ENCODE data around the gene OSBPL10.

DNA sequence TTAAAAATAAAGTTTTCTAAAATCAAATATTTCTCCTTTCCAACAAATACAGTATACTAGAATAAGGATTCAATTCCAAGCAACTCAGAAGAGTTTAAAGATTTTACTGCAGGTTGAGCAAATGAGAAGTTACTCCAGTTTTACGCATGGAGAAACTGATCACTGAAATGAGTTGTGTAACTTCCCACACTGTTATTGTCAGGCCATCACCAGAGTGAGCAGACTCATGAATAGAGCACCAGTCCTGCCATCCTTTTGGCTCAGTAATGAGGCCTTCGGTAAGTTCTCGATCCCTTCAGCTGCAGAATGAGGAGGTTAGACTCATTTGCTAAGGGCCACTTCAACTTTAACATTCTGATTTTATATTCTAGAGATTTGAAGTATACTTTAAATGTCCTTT, 48.1 kb downstream of the OSBPL10 start:
- TF ChIP-seq, protein P1, sequence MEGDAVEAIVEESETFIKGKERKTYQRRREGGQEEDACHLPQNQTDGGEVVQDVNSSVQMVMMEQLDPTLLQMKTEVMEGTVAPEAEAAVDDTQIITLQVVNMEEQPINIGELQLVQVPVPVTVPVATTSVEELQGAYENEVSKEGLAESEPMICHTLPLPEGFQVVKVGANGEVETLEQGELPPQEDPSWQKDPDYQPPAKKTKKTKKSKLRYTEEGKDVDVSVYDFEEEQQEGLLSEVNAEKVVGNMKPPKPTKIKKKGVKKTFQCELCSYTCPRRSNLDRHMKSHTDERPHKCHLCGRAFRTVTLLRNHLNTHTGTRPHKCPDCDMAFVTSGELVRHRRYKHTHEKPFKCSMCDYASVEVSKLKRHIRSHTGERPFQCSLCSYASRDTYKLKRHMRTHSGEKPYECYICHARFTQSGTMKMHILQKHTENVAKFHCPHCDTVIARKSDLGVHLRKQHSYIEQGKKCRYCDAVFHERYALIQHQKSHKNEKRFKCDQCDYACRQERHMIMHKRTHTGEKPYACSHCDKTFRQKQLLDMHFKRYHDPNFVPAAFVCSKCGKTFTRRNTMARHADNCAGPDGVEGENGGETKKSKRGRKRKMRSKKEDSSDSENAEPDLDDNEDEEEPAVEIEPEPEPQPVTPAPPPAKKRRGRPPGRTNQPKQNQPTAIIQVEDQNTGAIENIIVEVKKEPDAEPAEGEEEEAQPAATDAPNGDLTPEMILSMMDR (conservative IDR thresholded peaks at IDR 0.05; ENCODE audit: low read depth, low read length), result no peak
- TF ChIP-seq EZH2phosphoT487 (IDR thresholded peaks at IDR 0.05; ENCODE audit: borderline replicate concordance, low read length), result no peak
- TF ChIP-seq EZH2 (IDR thresholded peaks at IDR 0.05; ENCODE audit: low read length, unreplicated experiment), result no peak

Measured in PC-3 (cell line).